Erythroblast (primary cell): Measurements from ENCODE around the gene LARGE1.

Experiments
- DNase-seq, 2 experiments: peaks; one replicate each; lab custom pipeline; 2025; lab: John Stamatoyannopoulos, UW
- GATA1 ChIP-seq: IDR thresholded peaks from 2 replicates; pipeline ENCODE4 v1.6.1; 2011; ENCODE audit warnings: low read depth, mild to moderate bottlenecking, control low read depth, low read length, moderate library complexity
- POLR2A ChIP-seq: IDR thresholded peaks from 2 replicates; pipeline ENCODE4 v1.6.1; 2011; ENCODE audit warnings: mild to moderate bottlenecking, low read length

Gene LARGE1

GRCh38 chr22:33850193-33850592 is 70.1 kb downstream of the LARGE1 start:
- TF ChIP-seq POLR2A, result no peak
- no peak for TF ChIP-seq GATA1
- no peak for DNase-seq

DNA sequence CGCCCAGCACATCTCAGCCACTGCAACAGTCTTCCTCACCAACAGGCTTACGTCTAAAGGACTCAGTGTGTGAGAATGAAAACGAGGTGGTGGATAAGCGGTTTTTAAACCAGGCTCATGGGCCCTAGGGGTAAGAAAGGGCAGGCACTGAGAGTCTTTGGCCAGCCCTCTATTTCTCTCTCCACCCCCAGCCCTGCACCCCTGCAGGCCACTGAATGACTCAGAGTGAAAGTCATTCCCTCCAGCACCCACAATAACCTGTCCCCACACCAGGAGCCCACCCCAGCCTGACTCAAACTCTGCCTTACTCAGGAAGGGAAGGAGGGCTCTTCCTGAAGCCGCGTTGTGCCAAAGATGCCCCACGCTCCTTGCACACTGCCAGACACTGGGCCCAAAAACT is 72.0 kb downstream of the LARGE1 start:
- DNase-seq, result no peak
- no peak for TF ChIP-seq POLR2A
- no peak for TF ChIP-seq GATA1

GRCh38 chr22:33844273-33844672 is 76.0 kb downstream of the LARGE1 start:
- no peak for TF ChIP-seq GATA1
- no peak for TF ChIP-seq POLR2A
- DNase-seq, result no peak

GRCh38 chr22:33842421-33843094 is 77.7 kb downstream of the LARGE1 start:
- TF ChIP-seq POLR2A (no peak), GATA1 (no peak)
- no peak for DNase-seq

DNA sequence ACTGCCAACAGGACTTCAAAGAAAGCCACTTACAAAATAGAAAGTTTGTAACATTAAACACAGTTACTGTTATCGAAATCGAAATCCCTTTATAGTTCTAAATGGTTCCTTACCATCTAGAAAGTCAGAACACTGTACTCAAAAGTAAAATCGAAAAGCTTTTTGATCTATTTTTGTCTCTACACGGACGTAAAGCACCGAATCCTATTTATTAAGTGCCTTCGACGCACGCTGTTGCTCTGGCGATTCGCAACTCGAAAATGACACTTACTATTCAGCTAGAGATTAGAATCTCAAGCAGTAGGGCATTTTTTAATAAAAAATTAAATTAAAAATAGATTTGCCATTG is 78.3 kb downstream of the LARGE1 start:
- DNase-seq, result no peak
- TF ChIP-seq POLR2A (no peak), GATA1 (no peak)

DNA sequence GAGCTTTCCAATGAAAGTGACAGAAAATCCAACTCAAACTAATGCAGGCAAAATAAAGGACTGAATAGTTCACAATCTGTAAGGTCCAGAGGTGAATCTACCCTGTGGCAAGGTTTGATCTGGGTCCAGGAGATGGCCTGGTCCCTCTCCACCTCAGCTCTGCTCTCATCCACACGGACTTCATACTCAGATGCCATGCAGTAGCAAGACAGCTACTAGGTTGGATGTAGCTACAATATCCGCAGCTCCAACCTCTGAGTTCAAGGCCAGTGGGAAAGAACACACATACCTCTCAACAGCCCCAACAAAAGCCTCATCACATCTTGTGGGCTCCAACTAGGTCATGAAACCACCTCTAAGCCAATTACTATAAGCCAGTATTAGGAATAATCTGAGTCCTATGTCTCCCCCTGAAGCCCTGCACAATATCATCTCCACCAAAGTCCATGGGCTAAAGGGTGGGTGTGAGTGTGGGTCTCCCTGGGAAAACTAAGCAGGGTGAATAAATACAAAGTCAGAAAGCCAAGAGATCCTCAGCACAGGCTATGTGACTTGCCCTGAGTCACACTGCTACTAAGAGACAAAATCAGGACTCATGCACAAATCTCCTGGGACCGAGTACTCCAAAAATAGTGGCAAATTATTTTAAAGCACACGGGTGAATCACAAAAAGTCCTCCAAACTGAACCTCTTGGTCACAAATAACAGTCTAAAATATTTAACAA is 78.8 kb downstream of the LARGE1 start:
- DNase-seq, result no peak
- TF ChIP-seq POLR2A (no peak), GATA1 (no peak)

- no peak for DNase-seq
- TF ChIP-seq GATA1 (no peak), POLR2A (no peak)
These were observed 81.6 kb downstream of the LARGE1 start for GRCh38 chr22:33838644-33839043.

- DNase-seq, result no peak
- no peak for TF ChIP-seq GATA1
- TF ChIP-seq POLR2A, result no peak
These were observed 82.5 kb downstream of the LARGE1 start for GRCh38 chr22:33837826-33838225.

GRCh38 chr22:33835265-33835664 is 85.0 kb downstream of the LARGE1 start:
- TF ChIP-seq POLR2A (no peak), GATA1 (no peak)
- DNase-seq, result no peak

DNA sequence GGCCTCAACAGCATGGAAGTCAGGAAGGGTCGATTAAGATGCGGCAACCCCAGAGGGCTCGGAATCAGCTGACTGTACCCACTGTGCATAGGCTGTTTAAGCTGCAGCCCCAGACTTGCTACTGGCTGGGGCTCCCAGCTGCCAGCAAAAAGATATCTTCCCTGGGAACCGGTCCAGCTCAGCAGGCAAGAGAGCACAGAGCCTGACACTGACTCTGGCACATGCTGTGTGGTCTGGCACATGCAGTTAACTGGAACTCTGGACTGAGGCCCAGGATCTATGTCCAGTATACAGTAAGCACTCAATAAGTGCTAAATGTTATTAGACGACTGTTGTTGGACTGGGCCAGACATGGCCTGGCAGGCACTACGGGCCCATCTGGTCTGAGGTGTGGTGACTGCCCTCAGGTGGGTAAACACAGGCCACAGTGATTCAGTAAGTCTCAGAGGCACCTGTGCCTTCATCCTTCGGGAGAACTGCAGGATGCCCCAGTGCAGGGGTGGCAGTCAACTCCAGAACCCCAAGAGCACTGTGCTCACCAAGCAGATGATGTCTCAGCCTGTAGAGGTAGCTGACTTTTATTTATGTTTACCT is 87.6 kb downstream of the LARGE1 start:
- no peak for TF ChIP-seq POLR2A
- TF ChIP-seq GATA1, result no peak
- DNase-seq, result no peak

DNA sequence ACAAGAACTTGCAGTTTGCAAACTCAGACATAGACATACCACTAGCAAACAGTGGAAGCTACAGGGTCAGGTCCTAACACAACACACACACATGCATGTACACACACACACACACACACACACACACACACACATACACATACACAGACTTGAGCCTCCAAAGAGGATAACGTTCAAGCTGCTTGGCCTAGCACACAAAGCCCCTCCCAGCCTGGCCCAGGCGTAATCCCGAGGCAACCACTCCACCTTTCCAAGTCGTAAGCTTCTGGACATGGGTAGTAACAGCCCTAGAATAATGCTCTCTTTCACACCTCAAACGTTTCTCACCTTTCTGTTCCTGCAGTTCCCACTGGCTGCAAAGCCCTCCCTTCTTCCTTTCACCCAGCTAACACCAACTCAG is 88.6 kb downstream of the LARGE1 start:
- no peak for DNase-seq
- TF ChIP-seq GATA1 (no peak), POLR2A (no peak)

- DNase-seq, result no peak
- no peak for TF ChIP-seq GATA1
- TF ChIP-seq POLR2A, result no peak
These were observed 89.1 kb downstream of the LARGE1 start for GRCh38 chr22:33831207-33831606.

DNA sequence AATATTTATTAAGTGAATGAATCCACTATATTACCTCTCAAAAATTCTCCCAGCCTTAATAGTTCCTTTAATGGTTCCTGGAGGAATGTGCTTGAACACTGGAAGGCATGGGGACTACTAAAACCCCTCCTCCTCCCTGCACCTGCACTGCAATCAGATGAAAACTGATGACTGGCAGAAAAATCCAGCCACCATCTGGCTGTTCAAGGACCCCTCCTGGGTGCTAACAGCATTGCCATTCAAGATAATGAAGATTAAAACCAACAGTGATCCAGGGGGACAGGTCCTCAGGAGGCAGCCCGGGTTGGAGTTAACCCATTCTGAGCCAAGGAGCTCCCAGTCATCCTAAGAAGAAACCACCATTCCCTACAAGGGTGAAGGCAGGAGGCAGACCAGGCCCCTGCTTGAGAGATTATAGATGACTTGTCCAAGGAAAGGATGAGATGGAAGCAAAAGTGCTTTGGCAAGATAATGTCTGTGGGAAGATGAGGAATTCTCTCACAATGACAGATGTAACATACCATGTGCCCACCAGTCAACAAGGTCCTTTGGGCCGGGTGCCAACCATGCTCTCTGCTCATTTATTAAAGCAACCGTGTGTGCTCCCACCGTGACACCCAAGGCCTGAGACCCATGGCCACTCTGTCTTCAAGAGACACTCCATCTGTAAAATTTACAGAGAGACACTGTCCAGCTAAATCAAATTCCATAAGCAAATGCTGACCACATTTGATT is 90.6 kb downstream of the LARGE1 start:
- no peak for TF ChIP-seq GATA1
- no peak for TF ChIP-seq POLR2A
- no peak for DNase-seq

DNA sequence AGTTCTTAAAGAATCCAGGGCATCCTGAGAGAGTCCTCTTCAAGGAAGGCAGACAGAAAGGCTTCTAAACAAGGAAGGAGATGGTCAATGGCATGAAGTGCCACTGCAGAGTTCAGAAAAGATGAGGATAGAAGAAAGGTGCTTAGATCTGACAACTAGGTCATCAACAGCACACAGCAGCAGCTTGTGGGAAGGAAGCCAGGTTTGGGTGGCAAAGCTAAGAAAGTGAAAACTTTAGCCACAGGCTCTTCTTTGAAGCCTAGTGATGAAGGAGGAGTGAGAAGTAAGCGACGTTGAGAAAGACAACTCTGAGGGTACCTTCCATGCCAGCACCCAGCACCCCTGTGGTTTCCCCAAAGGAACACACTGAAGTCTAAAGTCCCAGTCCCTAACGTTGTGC is 92.0 kb downstream of the LARGE1 start:
- TF ChIP-seq POLR2A (no peak), GATA1 (no peak)
- no peak for DNase-seq

DNA sequence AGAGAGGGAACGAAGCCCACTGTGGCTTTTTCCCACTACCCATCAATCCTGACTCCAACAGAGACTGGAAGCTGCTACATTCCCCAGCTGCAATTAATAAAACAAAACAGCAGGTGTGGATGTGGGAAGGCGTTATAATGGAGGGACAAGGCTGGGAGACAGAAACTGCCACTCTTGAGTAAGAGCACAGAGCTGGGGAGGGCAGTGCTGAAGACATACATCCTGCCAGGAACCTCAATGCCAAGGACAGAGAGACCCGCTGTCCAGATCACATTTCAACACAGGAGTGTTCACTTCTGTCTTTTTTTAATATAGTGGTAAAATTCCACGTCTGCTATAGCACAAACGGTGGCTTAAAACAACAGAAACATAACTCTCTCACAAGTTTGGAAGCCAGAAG is 94.5 kb downstream of the LARGE1 start:
- no peak for TF ChIP-seq POLR2A
- TF ChIP-seq GATA1, result no peak

More for the DNA sequence above, 94.5 kb downstream of the LARGE1 start:
- no peak for DNase-seq
